Tibial nerve (tissue), 4 donors: Measurements from ENCODE around the gene IL22RA1. TPM values are rescaled to one million over a fixed set of nuclear protein-coding genes. Genes with fewer than 3 reads are reported as not detected.

Source experiments
- DNase-seq, 2 donors: peaks; one replicate each; pipeline ENCODE4 v3.0.0-alpha.2; 2019; ENCODE audit warnings: low spot score in 2 of 2
- H3K27ac ChIP-seq, 4 donors: fragments of 200-600 bp; sonication (generic) in 3 of 4; one replicate each; pipeline ENCODE4 v1.5.1; 2017 to 2019; ENCODE audit warnings: mild to moderate bottlenecking in 1 of 4
- H3K27me3 ChIP-seq, 2 donors: fragments of 200-600 bp; sonication (generic) in 1 of 2; one replicate each; pipeline versions ENCODE4 v1.5.1 to v1.6.0; 2017 to 2019
- H3K36me3 ChIP-seq, 3 donors: fragments of 200-600 bp; sonication (generic); one replicate each; pipeline ENCODE4 v1.5.1; 2018 to 2019
- H3K4me1 ChIP-seq, 4 donors: fragments of 200-600 bp; sonication (generic) in 3 of 4; one replicate each; pipeline ENCODE4 v1.5.1; 2017 to 2019
- H3K4me3 ChIP-seq, 4 donors: fragments of 200-600 bp; sonication (generic) in 3 of 4; one replicate each; pipeline ENCODE4 v1.5.1; 2017 to 2019; ENCODE audit warnings: mild to moderate bottlenecking in 1 of 4, moderate library complexity in 1 of 4
- H3K9me3 ChIP-seq, 4 donors: fragments of 200-600 bp; sonication (generic) in 3 of 4; one replicate each; pipeline ENCODE4 v1.5.1; 2017 to 2019
- CTCF ChIP-seq, 5 experiments: fragments of 200-600 bp in 3 of 5; fragments of 450-650 bp in 2 of 5; sonication (generic) in 3 of 5; IDR thresholded peaks; one replicate each; pipeline ENCODE4 v1.5.1; 2016 to 2019; ENCODE audit warnings: antibody characterized with exemption in 5 of 5, mild to moderate bottlenecking in 3 of 5, moderate library complexity in 2 of 5
- EP300 ChIP-seq, 2 donors: sonication (generic); formaldehyde crosslinking; IDR thresholded peaks; one replicate each; pipeline ENCODE4 v1.6.1; 2017; ENCODE audit warnings: antibody characterized with exemption in 2 of 2, mild to moderate bottlenecking in 1 of 2
- POLR2A ChIP-seq, 2 donors: fragments of 450-650 bp; IDR thresholded peaks; one replicate each; pipeline ENCODE4 v1.6.1; 2017; ENCODE audit warnings: antibody characterized with exemption in 2 of 2, mild to moderate bottlenecking in 2 of 2, moderate library complexity in 2 of 2
- WGBS, 2 donors: methylation state at CpG; one replicate each; pipeline ENCODE4 v1.1.5; 2018; 5-methylcytosine and 5-hydroxymethylcytosine counted together
- total RNA-seq, 4 donors: library from RNA; depleted of rRNA; stranded (reverse); fragments of >200 nt; gene quantifications; one replicate each; pipeline ENCODE4 v1.1.0, GENCODE V29; 2016

IL22RA1 gene
- total RNA-seq, 4 donors from 2014 or later = not detected

- Histone ChIP-seq H3K27ac (peak within 1 kb of the TSS in 1 of 4 donors; percentile 61), H3K4me3 (peak within 1 kb of the TSS; percentile 24 to 54 (median 40)), H3K4me1 (peaks cover 0 to 19% (median 3%) of the 10 kb centered on the region in 4 donors), H3K27me3 (peaks cover 0 to 38% of the 10 kb centered on the region in 2 donors), H3K36me3 (no peaks in the 10 kb centered on the region), H3K9me3 (no peaks in the 10 kb centered on the region)
- no peak for DNase-seq
- WGBS, 2 donors = 1% methylated on average over 40 to 58 of the region's 74 CpGs
- TF ChIP-seq EP300 (IDR thresholded peaks at IDR 0.05) (no peak), POLR2A (IDR thresholded peaks at IDR 0.05) (no peak), CTCF (IDR thresholded peaks at IDR 0.05) (no peak)
Measured at GRCh38 chr1:24186993-24187790, 44.3 kb upstream of the IL22RA1 start, which contains the start of gene IFNLR1. Gene IFNLR1, minus strand, starts transcription at chr1:24187289. Its CDS starts 41 bp downstream, at chr1:24187248.

- Histone ChIP-seq H3K27ac (peak overlapping the region in 1 of 4 donors; percentile 61), H3K4me1 (peaks cover 0 to 14% (median 0%) of the 10 kb centered on the region in 4 donors), H3K9me3 (no peaks in the 10 kb centered on the region), H3K27me3 (peaks cover 0 to 38% of the 10 kb centered on the region in 2 donors), H3K36me3 (no peaks in the 10 kb centered on the region), H3K4me3 (peak overlapping the region; percentile 24 to 54 (median 40))
- no peak for TF ChIP-seq CTCF (IDR thresholded peaks at IDR 0.05)
- TF ChIP-seq POLR2A (IDR thresholded peaks at IDR 0.05) = no peak
- no peak for TF ChIP-seq EP300 (IDR thresholded peaks at IDR 0.05)
- WGBS, 2 donors = 39 to 48% methylated on average over 8 of the region's 8 CpGs
- no peak for DNase-seq
Measured at GRCh38 chr1:24186711-24186992, 43.7 kb upstream of the IL22RA1 start.

- Histone ChIP-seq H3K9me3 (no peaks in the 10 kb centered on the region), H3K27me3 (peaks cover 0 to 38% of the 10 kb centered on the region in 2 donors), H3K4me1 (peaks cover 0 to 14% (median 0%) of the 10 kb centered on the region in 4 donors), H3K4me3 (peak overlapping the region in 1 of 4 donors; percentile 54), H3K27ac (no peak overlapping the region), H3K36me3 (no peaks in the 10 kb centered on the region)
- 77 to 83% methylated on average over 13 of the region's 13 CpGs for whole genome bisulfite sequencing, 2 donors
- DNase-seq = no peak
- TF ChIP-seq CTCF (IDR thresholded peaks at IDR 0.05) (no peak), POLR2A (IDR thresholded peaks at IDR 0.05) (no peak), EP300 (IDR thresholded peaks at IDR 0.05) (no peak)
Measured at GRCh38 chr1:24186031-24186710, 43.2 kb upstream of the IL22RA1 start.

GRCh38 chr1:24185076-24185475 is 42.1 kb upstream of the IL22RA1 start:
- Histone ChIP-seq H3K9me3 (no peaks in the 10 kb centered on the region), H3K27me3 (peaks cover 0 to 35% of the 10 kb centered on the region in 2 donors), H3K4me1 (peaks cover 0 to 14% (median 0%) of the 10 kb centered on the region in 4 donors), H3K27ac (no peak overlapping the region), H3K4me3 (no peak overlapping the region), H3K36me3 (no peaks in the 10 kb centered on the region)
- TF ChIP-seq CTCF (IDR thresholded peaks at IDR 0.05) (no peak), POLR2A (IDR thresholded peaks at IDR 0.05) (no peak), EP300 (IDR thresholded peaks at IDR 0.05) (no peak)
- WGBS, 2 donors = 72 to 92% methylated on average over 4 of the region's 4 CpGs
- DNase-seq = no peak

- H3K27ac ChIP-seq = no peak overlapping the region
- no peak for DNase-seq
- no peaks in the 10 kb centered on the region for H3K9me3 ChIP-seq
- H3K27me3 ChIP-seq = peaks cover 0 to 17% of the 10 kb centered on the region in 2 donors
- H3K4me3 ChIP-seq = no peak overlapping the region
- 69 to 85% methylated on average over 6 of the region's 6 CpGs for WGBS, 2 donors
- TF ChIP-seq CTCF (IDR thresholded peaks at IDR 0.05) (no peak), POLR2A (IDR thresholded peaks at IDR 0.05) (no peak), EP300 (IDR thresholded peaks at IDR 0.05) (no peak)
- H3K4me1 ChIP-seq = peaks cover 0 to 5% (median 0%) of the 10 kb centered on the region in 4 donors
- no peaks in the 10 kb centered on the region for H3K36me3 ChIP-seq
Measured at GRCh38 chr1:24182061-24182460, 39.1 kb upstream of the IL22RA1 start.
